Activated CD4-positive, alpha-beta T cell treated with anti-CD3 and anti-CD28 coated beads, Interleukin-10, Interleukin-2, amounts not matched to agents 100 ng/mL and 50 ng/mL, durations not matched to agents 16 hours and 8 hours (primary cell): ENCODE measurements around the gene EBI3.
"Not testable (repeated sequence)": the region's sequence is repeated elsewhere in the genome, so short reads cannot be mapped to it uniquely, and the experiment has no call there.

ENCODE experiments used
- DNase-seq: peaks from one replicate; pipeline ENCODE4 v3.0.0-alpha.2; 2020

Gene EBI3

DNA sequence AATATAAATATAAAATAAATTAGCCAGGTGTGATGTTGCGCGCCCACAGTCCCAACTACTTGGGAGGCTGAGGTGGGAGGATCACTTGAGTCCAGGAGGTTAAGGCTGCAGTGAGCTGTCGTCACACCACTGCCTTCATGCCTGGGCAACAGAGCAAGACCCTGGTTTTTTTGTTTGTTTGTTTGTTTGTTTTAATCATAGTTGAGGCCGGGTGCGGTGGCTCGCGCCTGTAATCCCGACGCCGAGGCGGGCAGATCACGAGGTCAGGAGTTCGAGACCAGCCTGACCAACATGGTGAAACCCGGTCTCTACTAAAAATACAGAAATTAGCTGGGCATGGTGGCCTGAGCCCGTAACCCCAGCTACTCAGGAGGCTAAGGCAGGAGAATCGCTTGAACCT, 8.2 kb downstream of the EBI3 start:
- DNase-seq = not testable (repeated sequence)

DNA sequence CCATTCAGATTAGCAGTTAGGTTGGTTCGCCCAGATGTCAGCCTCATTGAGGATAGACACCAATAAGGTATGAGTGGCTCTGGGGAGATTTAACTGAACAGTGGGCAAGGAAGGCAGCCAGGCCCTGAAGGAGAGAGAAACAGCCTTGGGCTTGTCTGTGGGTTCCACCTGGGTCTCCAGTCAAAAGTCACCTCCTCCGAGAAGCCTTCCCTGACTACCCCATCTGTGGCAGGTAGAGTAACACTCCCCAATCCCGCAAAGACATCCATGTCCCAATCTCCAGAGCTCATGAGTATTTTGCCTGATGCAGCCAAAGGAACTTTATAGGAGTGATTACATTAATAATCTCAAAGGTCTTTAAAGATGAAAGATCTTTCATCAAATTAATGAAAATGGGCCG, 9.5 kb downstream of the EBI3 start:
- DNase-seq = no peak

DNA sequence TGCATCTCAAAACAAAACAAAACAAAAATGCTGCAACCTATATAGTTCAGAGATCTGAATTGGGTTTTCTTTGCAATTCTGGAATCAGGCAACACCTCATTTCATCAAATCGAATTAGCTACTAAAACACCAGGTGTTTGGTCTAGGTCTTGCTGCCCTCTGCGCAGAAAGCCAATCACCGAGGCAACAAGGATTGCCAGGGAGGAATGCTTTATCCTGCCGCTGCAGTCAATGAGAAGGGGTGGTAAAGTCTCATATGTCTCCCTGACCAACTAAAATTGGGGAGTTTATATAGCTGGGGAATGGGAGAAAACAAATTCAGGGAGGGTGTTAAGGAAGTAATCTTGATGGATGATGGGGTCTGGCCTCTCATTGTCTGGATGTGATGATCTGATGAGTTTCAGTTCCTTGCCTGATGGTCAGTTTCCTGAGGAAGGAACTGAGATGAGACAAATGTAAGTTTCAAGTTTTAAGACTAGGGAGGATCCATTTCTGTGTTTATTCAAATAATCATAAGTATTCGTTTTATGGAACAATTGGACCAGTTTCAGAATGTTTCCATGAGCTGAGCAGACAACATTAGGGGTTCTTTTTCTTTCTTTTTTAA, 12.6 kb downstream of the EBI3 start:
- no peak for DNase-seq

DNA sequence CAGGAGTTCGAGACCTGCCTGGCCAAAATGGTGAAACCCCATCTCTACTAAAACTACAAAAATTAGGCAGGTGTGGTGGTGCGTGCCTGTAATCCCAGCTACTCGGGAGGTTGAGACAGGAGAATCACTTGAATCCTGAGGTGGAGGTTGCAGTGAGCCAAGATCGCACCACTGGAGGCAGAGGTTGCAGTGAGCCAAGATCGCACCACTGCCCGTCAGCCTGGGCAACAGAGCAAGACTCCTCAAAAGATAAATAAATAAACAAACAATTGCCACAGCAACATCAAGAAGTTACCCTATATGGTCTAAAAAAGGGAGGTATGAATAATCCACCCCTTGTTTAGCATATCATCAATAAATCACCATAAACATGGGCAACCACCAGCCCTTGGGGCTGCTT, 16.6 kb downstream of the EBI3 start:
- not testable (repeated sequence) for DNase-seq

DNA sequence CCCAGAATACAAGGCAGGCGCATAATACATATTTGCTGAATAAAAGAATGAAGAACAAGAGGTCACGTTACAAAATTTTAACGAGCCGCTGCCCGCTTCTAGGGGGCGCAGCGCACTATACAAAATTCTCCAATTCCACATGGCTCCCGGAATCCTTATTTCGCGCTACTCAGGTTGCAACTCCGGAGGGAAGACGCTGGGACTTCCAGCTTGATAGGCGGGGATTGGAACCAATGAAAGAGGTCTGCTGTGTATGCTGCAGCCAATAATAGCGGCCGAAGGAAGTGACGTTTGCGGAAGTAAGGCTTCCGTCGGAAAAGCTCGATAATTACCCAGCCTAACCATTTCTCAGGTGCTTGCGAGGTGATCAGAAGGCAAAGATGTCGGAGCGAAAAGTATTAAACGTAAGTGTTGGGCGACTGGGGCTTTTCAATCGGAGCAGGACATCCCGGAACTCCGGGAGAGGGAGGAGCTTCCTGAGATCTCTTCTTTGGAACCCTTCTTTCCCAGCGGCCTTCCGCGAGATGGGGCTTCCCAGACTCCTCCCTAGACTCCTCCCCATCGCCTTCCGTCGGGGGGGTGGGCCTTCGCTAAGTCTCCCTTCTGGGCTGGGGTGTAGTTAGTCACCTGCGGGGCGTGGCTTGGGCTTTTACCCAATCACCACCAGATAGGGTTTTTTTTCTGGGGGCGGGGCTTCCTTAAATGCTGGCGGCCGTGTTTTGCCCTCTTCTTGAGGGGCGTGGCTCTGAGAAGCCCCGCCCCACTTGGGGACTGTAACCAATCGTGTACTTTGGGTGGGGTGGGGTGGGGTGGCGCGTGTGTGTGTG, 17.7 kb downstream of the EBI3 start, which contains the start of gene YJU2:
Gene YJU2, plus strand, starts transcription at position 314 of the 827 bp plus-strand sequence. Its CDS starts 67 bp downstream, at position 381.
- peak; percentile 99 for DNase-seq

DNA sequence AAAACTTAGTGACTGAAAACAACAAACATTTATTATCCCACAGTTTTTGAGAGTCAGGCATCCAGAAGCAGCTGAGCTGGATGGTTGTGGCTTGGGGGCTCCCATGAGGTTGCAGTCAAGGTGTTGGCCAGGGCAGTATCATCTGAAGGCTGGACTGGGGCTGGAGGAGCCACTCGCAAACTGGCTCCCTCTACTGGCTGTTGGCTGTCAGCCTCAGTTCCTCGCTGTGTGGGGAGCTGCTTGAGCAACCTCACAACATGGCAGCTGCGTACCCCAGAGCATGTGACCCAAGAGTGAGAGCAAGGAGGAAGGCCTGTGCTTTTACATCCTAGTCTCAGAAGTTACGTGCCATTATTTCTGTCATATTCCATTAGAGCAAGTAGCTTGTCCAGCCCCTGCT, 27.2 kb downstream of the EBI3 start:
- peak; percentile 15 for DNase-seq

DNA sequence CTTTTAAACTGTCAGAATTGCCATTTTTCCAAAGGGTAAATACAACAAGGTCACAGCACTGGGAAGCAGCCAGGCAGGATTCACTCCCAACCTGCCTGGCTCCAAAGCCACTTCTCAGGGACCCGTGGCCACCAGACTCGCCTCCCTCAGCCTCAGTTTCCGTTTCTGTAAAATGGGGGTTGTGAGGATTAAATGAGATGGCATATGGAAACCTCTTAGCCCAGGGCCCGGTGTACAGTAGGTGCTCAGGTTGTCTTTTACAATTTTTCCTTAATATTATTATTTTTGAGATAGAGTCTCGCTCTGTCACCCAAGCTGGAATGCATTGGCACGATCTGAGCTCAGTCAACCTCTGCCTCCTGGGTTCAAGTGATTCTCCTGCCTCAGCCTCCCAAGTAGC, 27.7 kb downstream of the EBI3 start:
- DNase-seq = no peak

DNA sequence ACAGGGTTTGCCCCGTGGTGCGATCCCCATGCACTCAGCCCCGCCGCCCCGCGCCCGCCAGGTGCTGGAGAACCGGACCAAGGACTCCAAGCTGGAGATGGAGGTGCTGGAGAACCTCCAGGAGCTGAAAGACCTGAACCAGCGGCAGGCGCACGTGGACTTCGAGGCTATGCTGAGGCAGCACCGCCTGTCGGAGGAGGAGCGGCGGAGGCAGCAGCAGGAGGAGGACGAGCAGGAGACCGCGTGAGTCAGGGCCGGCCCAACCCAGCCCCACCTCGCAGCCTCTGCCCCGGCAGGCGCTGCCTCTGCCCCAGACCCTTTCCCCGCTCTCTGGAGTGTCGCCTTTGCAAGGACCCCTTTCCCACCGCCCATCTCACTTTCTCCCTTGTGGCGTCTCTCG, 28.9 kb downstream of the EBI3 start:
- no peak for DNase-seq

DNA sequence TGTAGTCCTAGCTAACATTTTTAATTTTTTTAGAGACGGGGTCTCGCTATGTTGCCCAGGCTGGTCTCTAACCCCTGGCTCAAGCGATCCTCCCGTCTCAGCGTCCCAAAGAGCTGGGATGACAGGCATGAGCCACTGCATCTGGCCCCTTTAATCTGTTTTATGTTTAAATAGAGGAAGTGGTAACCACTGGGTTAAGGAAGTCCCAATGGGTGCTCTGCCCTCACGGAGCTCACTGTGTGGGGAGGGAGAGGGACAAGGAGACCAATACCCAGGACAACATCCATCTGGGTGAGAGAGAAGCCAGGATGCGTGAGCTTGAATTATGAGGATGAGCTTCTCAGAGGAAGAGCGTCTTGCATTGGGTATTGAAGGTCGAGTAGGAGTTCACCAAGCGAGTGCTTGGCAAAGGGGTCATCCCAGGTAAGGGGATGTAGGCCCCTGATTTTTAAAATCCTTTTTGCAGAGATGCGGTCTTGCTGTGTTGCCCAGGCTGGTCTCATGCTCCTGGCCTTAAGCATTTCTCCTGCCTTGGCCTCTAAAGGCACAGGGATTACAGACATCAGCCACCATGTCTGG, 31.4 kb downstream of the EBI3 start:
- DNase-seq = no peak

DNA sequence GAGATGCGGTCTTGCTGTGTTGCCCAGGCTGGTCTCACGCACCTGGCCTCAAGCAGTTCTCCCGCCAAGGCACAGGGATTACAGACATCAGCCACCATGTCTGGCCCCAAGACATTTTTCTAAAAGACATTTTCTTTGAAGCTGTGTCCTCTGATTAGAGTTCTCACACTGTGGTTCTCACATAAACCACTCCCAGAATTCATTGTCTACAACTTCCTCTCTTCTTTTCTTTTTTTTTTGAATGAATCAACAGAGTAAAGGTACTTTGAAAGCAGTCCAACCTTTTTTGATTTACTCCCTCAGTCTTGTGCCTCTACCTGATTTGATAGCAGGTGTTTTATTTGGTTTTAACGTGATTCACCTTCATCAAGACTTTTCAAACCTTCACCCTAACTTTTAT, 35.5 kb downstream of the EBI3 start:
- DNase-seq = no peak

DNA sequence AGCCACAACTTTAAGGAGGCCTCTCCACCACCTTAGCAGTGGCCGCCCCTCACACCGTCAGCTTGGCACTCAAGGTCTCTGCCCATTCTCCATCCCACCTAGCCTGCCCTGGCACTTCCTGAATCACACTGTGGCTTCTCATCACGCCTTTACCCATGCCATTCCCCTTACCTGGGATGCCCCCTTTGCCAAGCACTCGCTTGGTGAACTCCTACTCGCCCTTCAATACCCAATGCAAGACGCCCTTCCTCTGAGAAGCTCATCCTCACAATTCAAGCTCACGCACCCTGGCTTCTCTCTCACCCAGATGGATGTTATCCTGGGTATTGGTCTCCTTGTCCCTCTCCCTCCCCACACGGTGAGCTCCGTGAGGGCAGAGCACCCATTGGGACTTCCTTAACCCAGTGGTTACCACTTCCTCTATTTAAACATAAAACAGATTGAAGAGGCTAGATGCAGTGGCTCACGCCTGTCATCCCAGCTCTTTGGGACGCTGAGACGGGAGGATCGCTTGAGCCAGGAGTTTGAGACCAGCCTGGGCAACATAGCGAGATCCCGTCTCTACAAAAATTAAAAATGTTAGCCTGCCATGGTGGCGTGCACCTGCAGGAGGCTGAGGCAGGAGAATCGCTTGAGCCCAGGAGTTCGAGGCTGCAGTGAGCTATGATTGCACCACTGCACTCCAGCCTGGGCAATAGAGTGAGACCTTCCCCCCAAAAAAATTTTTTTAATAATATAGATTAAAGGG, 37.1 kb downstream of the EBI3 start:
- no peak for DNase-seq

DNA sequence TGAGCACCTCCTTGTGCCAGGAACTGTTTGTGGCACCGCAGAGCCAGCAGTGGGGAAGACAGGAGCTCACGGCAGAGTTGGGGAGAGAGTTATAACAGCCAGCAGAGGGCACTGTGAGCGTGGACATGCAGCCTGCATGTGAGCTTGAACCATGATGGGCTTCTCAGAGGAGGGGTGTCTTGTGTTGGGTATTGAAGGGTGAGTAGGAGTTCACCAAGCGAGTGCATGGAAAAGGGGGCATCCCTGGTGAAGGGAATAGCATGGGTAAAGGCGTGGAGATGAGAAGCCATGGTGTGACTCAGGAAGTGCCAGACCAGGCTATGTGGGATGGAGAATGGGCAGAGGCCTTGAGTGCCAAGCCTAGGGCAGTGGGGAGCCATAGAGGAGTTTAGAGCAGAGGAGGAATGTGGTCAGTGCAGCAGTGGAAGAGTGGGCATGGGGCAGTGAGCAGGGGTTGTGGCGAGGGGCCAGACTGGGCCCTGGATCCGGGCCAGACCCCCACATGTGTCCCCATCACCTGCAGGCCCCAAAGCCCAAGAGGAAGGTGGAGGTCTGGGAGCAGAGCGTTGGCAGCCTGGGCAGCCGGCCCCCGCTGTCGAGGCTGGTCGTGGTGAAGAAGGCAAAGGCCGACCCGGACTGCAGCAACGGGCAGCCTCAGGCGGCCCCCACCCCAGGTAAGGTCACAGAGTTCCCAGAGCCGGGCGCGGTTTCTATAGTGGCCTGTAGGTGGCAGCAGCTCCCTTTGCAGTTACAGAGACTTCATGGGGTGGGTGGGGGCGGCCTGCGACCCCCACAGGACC, 38.0 kb downstream of the EBI3 start:
- peak; percentile 68 for DNase-seq

DNA sequence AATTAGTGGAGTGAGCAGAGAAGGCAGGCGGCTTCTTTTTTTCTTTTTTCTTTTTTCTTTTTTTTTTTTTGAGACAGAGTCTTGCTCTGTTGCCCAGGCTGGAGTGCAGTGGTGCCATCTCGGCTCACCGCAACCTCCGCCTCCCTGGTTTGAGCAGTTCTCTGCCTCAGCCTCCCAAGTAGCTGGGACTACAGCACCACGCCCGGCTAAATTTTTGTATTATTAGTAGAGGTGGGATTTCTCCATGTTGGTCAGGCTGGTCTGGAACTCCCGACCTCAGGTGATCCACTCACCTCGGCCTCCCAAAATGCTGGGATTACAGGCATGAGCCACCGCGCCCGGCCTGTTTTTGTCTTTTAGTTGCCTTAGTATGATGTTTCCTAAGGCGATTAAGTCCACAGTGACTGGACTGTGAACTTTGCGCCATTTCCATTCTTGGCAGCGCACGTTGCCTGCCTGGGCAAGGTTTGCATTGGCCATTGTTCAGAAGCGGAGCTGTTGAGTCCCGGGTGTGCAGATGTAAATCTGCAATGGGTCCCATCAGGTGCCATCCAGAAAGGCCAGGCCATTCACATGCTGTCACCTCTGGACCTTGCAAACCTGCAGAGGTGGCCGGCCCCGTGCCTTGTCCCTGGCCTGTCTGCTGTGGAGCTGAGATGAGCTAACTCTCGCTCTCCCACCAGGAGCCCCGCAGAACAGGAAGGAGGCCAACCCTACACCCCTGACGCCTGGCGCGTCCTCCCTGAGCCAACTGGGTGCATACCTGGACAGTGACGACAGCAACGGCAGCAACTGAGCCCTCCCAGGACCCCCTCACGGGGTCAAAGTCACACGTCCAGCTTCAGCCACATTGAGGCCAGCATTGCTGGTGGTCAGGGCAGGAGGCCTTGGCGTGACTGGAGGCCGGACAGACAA, 38.8 kb downstream of the EBI3 start:
- no peak for DNase-seq

DNA sequence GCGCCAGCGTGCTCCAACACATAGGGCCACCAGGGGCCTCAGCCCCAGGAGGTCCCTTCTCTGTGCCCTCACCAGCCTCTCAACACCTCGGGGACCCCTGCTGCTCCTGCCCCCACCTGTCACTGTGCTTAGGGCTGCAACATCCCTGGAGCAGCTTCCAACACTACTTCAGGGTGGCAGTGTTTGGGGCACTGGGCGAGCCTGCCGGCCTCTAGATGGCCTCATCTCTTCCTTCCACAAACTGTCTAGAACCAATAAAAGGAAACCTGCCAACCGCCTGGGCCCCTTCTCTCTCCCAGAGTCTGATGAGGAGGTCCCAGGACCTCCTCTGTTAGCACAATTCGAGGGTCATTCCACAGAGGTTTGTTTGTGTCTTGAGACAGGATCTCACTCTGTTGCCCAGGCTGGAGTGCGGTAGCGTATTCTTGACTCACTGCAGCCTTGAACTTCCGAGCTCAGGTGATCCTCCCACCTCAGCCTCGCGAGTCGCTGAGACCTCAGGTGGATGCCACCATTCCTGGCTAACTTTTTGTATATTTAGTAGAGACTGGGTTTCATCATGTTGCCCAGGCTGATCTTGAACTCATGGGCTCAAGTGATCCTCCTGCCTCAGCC, 39.6 kb downstream of the EBI3 start:
- no peak for DNase-seq

DNA sequence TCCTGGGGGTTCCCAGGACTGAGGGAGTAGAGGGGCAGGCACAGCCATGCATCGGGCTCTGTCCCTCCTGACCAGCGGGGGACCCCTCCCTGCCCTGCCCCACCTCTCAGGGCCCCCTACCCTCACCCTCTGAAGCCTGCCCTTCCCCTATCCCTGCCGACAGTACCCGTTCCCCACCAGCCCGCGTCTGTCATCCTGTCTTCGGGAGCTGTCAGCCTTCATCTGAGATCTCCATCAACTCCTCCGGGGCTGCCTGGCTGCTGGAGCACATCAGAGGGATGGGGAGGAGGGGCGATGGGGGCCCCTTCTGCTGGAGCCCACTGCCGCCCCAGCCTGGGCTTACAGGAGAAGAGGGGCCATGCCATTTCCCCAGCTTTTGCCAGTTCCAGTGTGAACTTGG, 43.6 kb downstream of the EBI3 start:
- DNase-seq = no peak

DNA sequence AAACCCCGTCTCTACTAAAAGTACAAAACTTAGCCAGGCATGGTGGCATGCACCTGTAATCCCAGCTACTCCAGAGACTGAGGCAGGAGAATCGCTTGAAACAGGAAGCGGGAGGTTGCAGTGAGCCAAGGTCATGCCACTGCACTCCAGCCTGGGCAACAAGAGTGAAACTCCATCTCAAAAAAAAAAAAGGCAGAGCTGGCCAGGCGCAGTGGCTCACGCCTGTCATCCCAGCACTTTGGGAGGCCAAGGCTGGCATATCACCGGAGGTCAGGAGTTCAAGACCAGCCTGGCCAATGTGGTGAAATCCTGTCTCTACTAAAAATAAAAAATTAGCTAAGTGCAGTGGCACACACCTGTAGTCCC, 45.0 kb downstream of the EBI3 start:
- not testable (repeated sequence) for DNase-seq

DNA sequence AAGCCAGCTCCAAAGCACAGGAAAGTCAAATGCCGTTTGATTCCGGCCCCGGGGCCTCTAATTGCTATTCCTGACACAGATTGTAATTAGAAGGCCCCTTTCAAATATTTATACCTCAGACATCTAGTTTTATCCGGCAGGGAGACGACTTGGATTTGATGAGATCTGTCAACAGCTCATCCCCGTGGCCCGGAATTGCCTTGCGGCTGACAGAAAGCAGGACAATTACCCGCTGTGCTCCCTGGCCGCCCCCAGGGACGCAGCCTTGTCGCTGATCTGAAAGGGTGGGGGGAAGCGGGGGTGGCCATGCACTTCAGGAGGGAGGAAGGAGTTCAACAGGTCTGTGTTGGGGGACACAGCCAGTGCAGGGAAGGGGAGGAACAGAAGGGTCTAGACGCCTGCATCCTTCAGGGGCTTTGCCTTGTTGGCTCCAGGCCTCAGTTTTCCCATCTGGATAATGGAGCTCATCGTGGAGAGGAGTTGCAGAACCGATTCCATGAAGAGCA, 47.9 kb downstream of the EBI3 start:
- DNase-seq = no peak

DNA sequence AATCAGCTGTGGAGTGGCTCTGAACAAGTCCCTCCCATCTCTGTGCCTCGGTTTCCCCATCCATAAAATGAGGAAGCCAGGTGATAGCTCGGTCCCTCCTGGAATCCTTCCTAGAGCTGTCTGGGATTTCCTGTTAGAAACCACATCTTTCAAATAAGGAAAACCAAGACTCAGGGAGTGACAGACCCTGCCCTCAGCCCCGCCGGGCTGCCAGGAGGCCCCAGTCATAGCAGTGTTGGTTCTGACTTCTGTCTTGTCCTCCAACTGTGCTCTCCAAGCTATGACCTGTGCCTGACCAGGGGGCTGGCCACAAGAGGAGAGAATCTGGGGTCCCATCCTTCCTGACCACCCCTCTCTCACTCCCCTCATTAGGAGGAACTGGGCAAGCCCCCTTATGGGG, 48.7 kb downstream of the EBI3 start:
- DNase-seq = no peak

DNA sequence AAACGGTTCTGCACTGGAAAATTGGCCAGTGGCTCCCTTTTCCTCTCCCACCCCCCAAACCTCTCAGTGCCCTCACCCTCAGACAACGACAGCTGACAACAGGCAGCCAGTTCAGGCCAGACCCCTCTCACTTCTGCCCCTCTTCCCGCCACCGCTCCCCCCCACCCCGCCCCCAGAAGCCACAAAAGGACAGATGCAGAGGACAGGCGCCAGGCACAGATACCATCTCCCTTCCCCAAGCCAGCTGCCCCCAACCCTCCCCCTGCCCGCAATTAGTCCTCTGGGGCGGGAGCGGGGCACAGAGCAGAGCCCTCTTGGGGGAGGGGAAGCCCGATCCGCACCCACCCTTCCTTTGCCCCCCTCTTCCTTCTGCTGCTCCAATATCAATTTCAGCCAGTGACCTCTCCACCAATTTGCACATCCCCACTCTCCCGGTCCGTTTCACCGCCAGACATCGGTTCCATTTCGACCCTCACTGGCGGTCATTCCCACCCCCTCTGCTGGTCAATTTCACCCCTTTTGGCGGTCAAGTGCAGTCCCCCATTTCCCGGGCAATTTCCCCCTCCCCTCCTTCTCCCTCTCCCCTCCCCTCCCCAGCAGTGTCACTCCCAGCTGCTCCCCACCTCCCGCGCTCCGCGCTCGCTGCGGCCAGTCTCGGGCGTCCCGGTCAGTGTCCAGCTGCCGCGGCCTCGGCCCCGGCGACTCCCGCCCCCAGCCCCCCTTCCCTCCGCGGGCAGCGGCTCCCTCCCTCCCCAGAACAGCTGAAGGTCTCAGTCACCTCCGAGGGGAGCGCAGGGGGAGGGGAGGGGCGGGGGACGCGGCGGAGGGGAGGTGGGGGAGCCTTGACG, 49.3 kb downstream of the EBI3 start, which contains the start of gene SHD:
Gene SHD, plus strand, starts transcription at position 848 of the 848 bp plus-strand sequence. CDS start 798 bp downstream, outside the sequence.
- no peak for DNase-seq

DNA sequence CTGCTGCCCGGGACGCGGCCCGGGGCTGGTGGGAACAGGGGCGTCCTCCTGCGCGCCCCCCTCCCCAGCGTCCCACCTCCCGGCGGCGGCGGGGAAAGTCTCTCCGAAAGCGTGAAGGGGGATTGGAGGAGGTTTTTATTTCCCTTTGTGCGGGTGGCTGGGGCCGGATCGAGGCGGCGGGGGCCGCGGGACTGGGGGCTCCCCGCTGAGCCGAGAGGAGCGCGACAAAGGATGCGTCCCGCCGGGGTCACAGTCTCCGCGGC, 49.9 kb downstream of the EBI3 start:
- DNase-seq = no peak
